Ovary (tissue), 9 donors: Measurements from ENCODE around the gene CDH23. TPM values are rescaled to one million over a fixed set of nuclear protein-coding genes. Genes with fewer than 3 reads are reported as not detected.

ENCODE experiments used
- DNase-seq, 5 donors: peaks; one replicate each; pipeline ENCODE4 v3.0.0-alpha.2; 2019 to 2020
- H3K27ac ChIP-seq, 2 donors: fragments of 200-600 bp; one replicate each; pipeline versions ENCODE4 v1.5.1 to v1.8.0; 2019 to 2022
- H3K27me3 ChIP-seq: fragments of 200-600 bp; one replicate; pipeline ENCODE4 v1.8.0; 2022
- H3K36me3 ChIP-seq: fragments of 200-600 bp; sonication (generic); one replicate; pipeline ENCODE4 v1.5.1; 2019
- H3K4me1 ChIP-seq: one replicate; pipeline ENCODE4 v1.8.1; 2013; ENCODE audit warnings: mild to moderate bottlenecking, moderate library complexity; ENCODE audit not compliant: insufficient read depth
- H3K4me3 ChIP-seq: fragments of 200-600 bp; sonication (generic); one replicate; pipeline ENCODE4 v1.5.1; 2017
- H3K9me3 ChIP-seq, 2 donors: fragments of 200-600 bp in 1 of 2; sonication (generic) in 1 of 2; one replicate each; pipeline versions ENCODE4 v1.5.1 to v1.8.1; 2013 to 2019; ENCODE audit warnings: mild to moderate bottlenecking in 1 of 2, moderate library complexity in 1 of 2
- CTCF ChIP-seq, 3 donors: fragments of 450-650 bp in 2 of 3; fragments of 200-600 bp in 1 of 3; IDR thresholded peaks; one replicate each; pipeline versions ENCODE4 v1.5.1 to v1.8.0; 2016 to 2022; ENCODE audit warnings: antibody characterized with exemption in 3 of 3, mild to moderate bottlenecking in 1 of 3
- EP300 ChIP-seq: sonication (generic); formaldehyde crosslinking; IDR thresholded peaks from one replicate; pipeline ENCODE4 v1.6.1; 2017; ENCODE audit warnings: antibody characterized with exemption
- POLR2A ChIP-seq: fragments of 450-650 bp; IDR thresholded peaks from one replicate; pipeline ENCODE4 v1.6.1; 2017; ENCODE audit warnings: antibody characterized with exemption, mild to moderate bottlenecking, moderate library complexity
- whole genome bisulfite sequencing, 3 donors: extraction: QIAGEN DNeasy Blood & Tissue Kit in 1 of 3; methylation state at CpG; one replicate each; pipeline versions ENCODE4 v1.1.5 to v1.1.7; 2013 to 2017; 5-methylcytosine and 5-hydroxymethylcytosine counted together
- intact Hi-C, 4 donors: fragments of 100-400 bp; cut with DNase I; formaldehyde crosslinking; loops; one replicate each; pipeline versions ENCODE4 v1.11.0 to v1.15.1; 2022 to 2023
- polyA plus RNA-seq, 2 donors: library from polyadenylated mRNA; stranded (reverse); fragments of 200-250 nt in 1 of 2; fragments of 350-450 nt in 1 of 2; fragmentation: Illumina TruSeq in 1 of 2; extraction: RNeasy Lipid Tissue Mini Kit (QIAGEN cat#74804) in 1 of 2; gene quantifications; one replicate each; pipeline ENCODE4 v1.2.3, GENCODE V29; 2013 to 2014
- total RNA-seq, 7 donors: library from RNA; depleted of rRNA in 2 of 7; stranded (reverse); fragments of >200 nt in 2 of 7; fragmentation: NEBNext Ultra II Directional in 3 of 7; extraction: Animal tissue kit (Norgen Biotek cat#: 25700) in 3 of 7; gene quantifications; one replicate each; pipeline versions ENCODE4 v1.1.0 to v1.2.4, GENCODE V29; 2016 to 2023
- donor health status: DM: no; HTN: no; CAD: no; lungs with moderate emphysema.
- donor health status: DM: no; HTN: no; CAD: no.
- donor health status: Bipolar disorder and iron deficiency.
- donor health status: DM: yes; HTN: yes; CAD: no.
- donor health status: DM: no; HTN: no; CAD: no.
- donor health status: DM: yes; HTN: yes; CAD: no.

Gene CDH23
- total and polyA plus RNA-seq, 9 donors: 7.5 to 108 (median 39.1) TPM

- H3K36me3 ChIP-seq: no peaks in the 10 kb centered on the region
- no peaks in the 10 kb centered on the region for H3K9me3 ChIP-seq
- H3K4me1 ChIP-seq: peaks cover 3% of the 10 kb centered on the region
- DNase-seq: no peak
- no peak overlapping the region for H3K4me3 ChIP-seq
- 51 to 58% (median 58%) methylated on average over 12 of the region's 12 CpGs for WGBS, 3 donors
- intact Hi-C loops: no loop called here
- no peak overlapping the region for H3K27ac ChIP-seq
- TF ChIP-seq CTCF (IDR thresholded peaks at IDR 0.05) (no peak), EP300 (no peak), POLR2A (no peak)
- no peaks in the 10 kb centered on the region for H3K27me3 ChIP-seq
Observed at GRCh38 chr10:71756311-71757191, 359.8 kb downstream of the CDH23 start.

GRCh38 chr10:71757399-71757922, 360.7 kb downstream of the CDH23 start:
- TF ChIP-seq CTCF (IDR thresholded peaks at IDR 0.05) (no peak), POLR2A (no peak), EP300 (no peak)
- no peaks in the 10 kb centered on the region for H3K27me3 ChIP-seq
- no peaks in the 10 kb centered on the region for H3K9me3 ChIP-seq
- DNase-seq: peak in 1 of 5 donors; percentile 14
- H3K4me3 ChIP-seq: no peak overlapping the region
- WGBS, 3 donors: 73 to 81% (median 80%) methylated on average over 11 of the region's 11 CpGs
- peaks cover 6% of the 10 kb centered on the region for H3K4me1 ChIP-seq
- no peaks in the 10 kb centered on the region for H3K36me3 ChIP-seq
- intact Hi-C loops: no loop called here
- no peak overlapping the region for H3K27ac ChIP-seq

GRCh38 chr10:71761105-71761511, 364.4 kb downstream of the CDH23 start:
- no peak for TF ChIP-seq POLR2A
- TF ChIP-seq CTCF (IDR thresholded peaks at IDR 0.05): no peak
- no peak for TF ChIP-seq EP300
- Histone ChIP-seq H3K4me1 (peaks cover 21% of the 10 kb centered on the region), H3K27me3 (no peaks in the 10 kb centered on the region), H3K9me3 (no peaks in the 10 kb centered on the region), H3K4me3 (no peak overlapping the region), H3K27ac (no peak overlapping the region), H3K36me3 (no peaks in the 10 kb centered on the region)
- DNase-seq: no peak
- 92 to 94% (median 94%) methylated on average over 3 of the region's 3 CpGs for WGBS, 3 donors
- intact Hi-C loops: no loop called here

- peaks cover 26% of the 10 kb centered on the region for H3K4me1 ChIP-seq
- WGBS, 3 donors: 88 to 93% (median 91%) methylated on average over 24 to 26 of the region's 26 CpGs
Observed at GRCh38 chr10:71761541-71762113, 364.9 kb downstream of the CDH23 start.

More at GRCh38 chr10:71761541-71762113, 364.9 kb downstream of the CDH23 start:
- TF ChIP-seq POLR2A: no peak
- no peak for TF ChIP-seq EP300
- no peak for TF ChIP-seq CTCF (IDR thresholded peaks at IDR 0.05)
- H3K27ac ChIP-seq: no peak overlapping the region
- no peaks in the 10 kb centered on the region for H3K9me3 ChIP-seq
- intact Hi-C loops: no loop called here
- H3K36me3 ChIP-seq: no peaks in the 10 kb centered on the region
- H3K4me3 ChIP-seq: no peak overlapping the region
- H3K27me3 ChIP-seq: no peaks in the 10 kb centered on the region
- no peak for DNase-seq
